ENCODE results near the gene GJC1.

Gene GJC1

GRCh38 chr17:44776628-44777393 is 53.3 kb downstream of the GJC1 start:
- DNase-seq, result no peak

- no peak for DNase-seq
Observed at GRCh38 chr17:44775838-44776621, 54.1 kb downstream of the GJC1 start.

- DNase-seq, result peak; percentile 97
Observed at GRCh38 chr17:44775136-44775837, 54.8 kb downstream of the GJC1 start.

- peak; percentile 77 for DNase-seq
Observed at GRCh38 chr17:44774271-44775135, 55.6 kb downstream of the GJC1 start.

GRCh38 chr17:44773140-44773539 is 56.9 kb downstream of the GJC1 start:
- DNase-seq, result no peak

- DNase-seq, result no peak
Observed at GRCh38 chr17:44772308-44773045, 57.6 kb downstream of the GJC1 start.

GRCh38 chr17:44770166-44770925 is 59.7 kb downstream of the GJC1 start:
- no peak for DNase-seq

- no peak for DNase-seq
Observed at GRCh38 chr17:44769647-44770084, 60.4 kb downstream of the GJC1 start.

GRCh38 chr17:44769230-44769629 is 60.9 kb downstream of the GJC1 start:
- no peak for DNase-seq

- no peak for DNase-seq
Observed at GRCh38 chr17:44768505-44769142, 61.5 kb downstream of the GJC1 start.

GRCh38 chr17:44767493-44767892 is 62.6 kb downstream of the GJC1 start:
- DNase-seq, result no peak

- no peak for DNase-seq
Observed at GRCh38 chr17:44766409-44767038, 63.6 kb downstream of the GJC1 start.

- no peak for DNase-seq
Observed at GRCh38 chr17:44765965-44766364, 64.1 kb downstream of the GJC1 start.

GRCh38 chr17:44763170-44763569 is 66.9 kb downstream of the GJC1 start:
- DNase-seq, result no peak

GRCh38 chr17:44761932-44762810 is 67.9 kb downstream of the GJC1 start:
- no peak for DNase-seq

- DNase-seq, result no peak
Observed at GRCh38 chr17:44760474-44761308, 69.4 kb downstream of the GJC1 start.

- no peak for DNase-seq
Observed at GRCh38 chr17:44759916-44760243, 70.2 kb downstream of the GJC1 start.
